HG03439 (cell line): ENCODE results near the gene RUBCN.
"Not testable (repeated sequence)": the region's sequence is repeated elsewhere in the genome, so short reads cannot be mapped to it uniquely, and the experiment has no call there.

Experiments used
- ATAC-seq: cut with Tn5 transposase; IDR thresholded peaks from one replicate; pipeline ENCODE4 v1.9.1; 2021; ENCODE audit warnings: mild to moderate bottlenecking, moderate library complexity; ENCODE audit not compliant: unreplicated experiment

RUBCN gene

GRCh38 chr3:197661234-197661834, 75.4 kb downstream of the RUBCN start:
- ATAC-seq = not testable (repeated sequence)

- not testable (repeated sequence) for ATAC-seq
These were observed 77.0 kb downstream of the RUBCN start for GRCh38 chr3:197659701-197660100.

- ATAC-seq = peak; percentile 63
These were observed 77.6 kb downstream of the RUBCN start for GRCh38 chr3:197659144-197659543.

GRCh38 chr3:197658706-197659105, 78.0 kb downstream of the RUBCN start:
- not testable (repeated sequence) for ATAC-seq

- ATAC-seq = not testable (repeated sequence)
These were observed 79.0 kb downstream of the RUBCN start for GRCh38 chr3:197657541-197658292.

- not testable (repeated sequence) for ATAC-seq
These were observed 79.7 kb downstream of the RUBCN start for GRCh38 chr3:197656960-197657359.

GRCh38 chr3:197656129-197656528, 80.6 kb downstream of the RUBCN start:
- not testable (repeated sequence) for ATAC-seq

- ATAC-seq = peak; percentile 10
These were observed 81.7 kb downstream of the RUBCN start for GRCh38 chr3:197654998-197655330.

- peak; percentile 90 for ATAC-seq
These were observed 82.4 kb downstream of the RUBCN start for GRCh38 chr3:197654090-197654997.

GRCh38 chr3:197652860-197653259, 83.8 kb downstream of the RUBCN start:
- ATAC-seq = not testable (repeated sequence)

- ATAC-seq = not testable (repeated sequence)
These were observed 89.1 kb downstream of the RUBCN start for GRCh38 chr3:197647649-197648048.

- ATAC-seq = not testable (repeated sequence)
These were observed 89.5 kb downstream of the RUBCN start for GRCh38 chr3:197647191-197647590.

GRCh38 chr3:197646294-197646693, 90.4 kb downstream of the RUBCN start:
- not testable (repeated sequence) for ATAC-seq

GRCh38 chr3:197637556-197637955, 99.1 kb downstream of the RUBCN start:
- not testable (repeated sequence) for ATAC-seq

GRCh38 chr3:197631989-197632388, 104.7 kb downstream of the RUBCN start:
- not testable (repeated sequence) for ATAC-seq

- ATAC-seq = not testable (repeated sequence)
These were observed 105.9 kb downstream of the RUBCN start for GRCh38 chr3:197630766-197631165.

- not testable (repeated sequence) for ATAC-seq
These were observed 107.4 kb downstream of the RUBCN start for GRCh38 chr3:197629286-197629685.

GRCh38 chr3:197627772-197628523, 108.8 kb downstream of the RUBCN start:
- peak; percentile 84 for ATAC-seq

GRCh38 chr3:197627158-197627771, 109.4 kb downstream of the RUBCN start:
- peak; percentile 43 for ATAC-seq
